Natural killer cell (primary cell): ENCODE data around the gene LCN15. TPM values are rescaled to one million over a fixed set of nuclear protein-coding genes. Genes with fewer than 3 reads are reported as not detected.

Experiments
- ATAC-seq, 3 donors: fragments of 150-1000 bp in 2 of 3; fragments of 200-7000 bp in 1 of 3; cut with Tn5 transposase; 1 replicate in 1 of 3; 2 replicates in 2 of 3; pipeline ENCODE4 v1.10.0; 2021; ENCODE audit warnings: mild to moderate bottlenecking in 2 of 3, moderate library complexity in 2 of 3
- DNase-seq, 2 donors: peaks; one replicate each; pipeline versions ENCODE4 v3.0.0 to v3.0.0-alpha.2; 2013 to 2021; ENCODE audit warnings: mixed read lengths in 1 of 2
- H3K27ac ChIP-seq: one replicate; pipeline ENCODE4 v1.5.1; 2013; ENCODE audit warnings: mild to moderate bottlenecking, low read length
- H3K27me3 ChIP-seq: one replicate; pipeline ENCODE4 v1.6.1; 2013; ENCODE audit warnings: low read length; ENCODE audit not compliant: control insufficient read depth, insufficient read depth
- H3K36me3 ChIP-seq: one replicate; pipeline ENCODE4 v1.6.1; 2013; ENCODE audit warnings: low read length; ENCODE audit not compliant: control insufficient read depth, insufficient read depth
- H3K4me1 ChIP-seq: one replicate; pipeline ENCODE4 v1.6.1; 2013; ENCODE audit warnings: low read length; ENCODE audit not compliant: control insufficient read depth, insufficient read depth
- H3K4me3 ChIP-seq: one replicate; pipeline ENCODE4 v1.5.1; 2013; ENCODE audit warnings: low read length
- H3K9me3 ChIP-seq: one replicate; pipeline ENCODE4 v1.6.1; 2013; ENCODE audit warnings: low read length; ENCODE audit not compliant: control insufficient read depth, insufficient read depth
- H3K27ac Mint-ChIP-seq, 2 donors: one replicate each; pipeline ENCODE4 v1.8.0; 2022; ENCODE audit warnings: mild to moderate bottlenecking in 2 of 2, mixed read lengths in 2 of 2, moderate library complexity in 1 of 2
- H3K27me3 Mint-ChIP-seq, 2 donors: one replicate each; pipeline ENCODE4 v1.8.0; 2022; ENCODE audit warnings: low read depth in 2 of 2, mixed read lengths in 2 of 2
- H3K36me3 Mint-ChIP-seq: one replicate; pipeline ENCODE4 v1.8.0; 2022; ENCODE audit warnings: mixed read lengths
- H3K4me1 Mint-ChIP-seq, 2 donors: one replicate each; pipeline ENCODE4 v1.8.0; 2022; ENCODE audit warnings: mixed read lengths in 2 of 2
- H3K4me3 Mint-ChIP-seq: one replicate; pipeline ENCODE4 v1.8.0; 2022; ENCODE audit warnings: mild to moderate bottlenecking, moderate library complexity, mixed read lengths
- H3K9me3 Mint-ChIP-seq, 2 donors: one replicate each; pipeline ENCODE4 v1.8.0; 2022; ENCODE audit warnings: mixed read lengths in 2 of 2
- WGBS: methylation state at CpG from one replicate; pipeline ENCODE4 v1.1.7; 2013; ENCODE audit warnings: missing lambda C conversion rate; ENCODE audit not compliant: insufficient coverage; 5-methylcytosine and 5-hydroxymethylcytosine counted together
- intact Hi-C: fragments of 100-400 bp; cut with micrococcal nuclease; formaldehyde crosslinking; loops from one replicate; pipeline ENCODE4 v1.14.2; 2022
- total RNA-seq, 4 donors: library from RNA; stranded (reverse); fragments of 120-200 nt in 1 of 4; gene quantifications; one replicate each; pipeline versions ENCODE4 v1.2.3 to v1.2.4, GENCODE V29; 2013 to 2022
- TF ChIP-seq, protein P1 (sequence below): fragments of 200-600 bp; IDR thresholded peaks from one replicate; pipeline ENCODE4 v1.8.0; 2022; ENCODE audit warnings: antibody characterized with exemption

LCN15 gene
- total RNA-seq, 3 donors from 2014 or later (not counting 1 experiment from before 2014, with no cell fraction given): not detected

GRCh38 chr9:136748666-136749611, 15.4 kb downstream of the LCN15 start:
- 47% methylated on average over 21 of the region's 21 CpGs for WGBS
- no peak for ATAC-seq

GRCh38 chr9:136748201-136748600, 16.1 kb downstream of the LCN15 start, which contains the start of gene LCN6:
Gene LCN6, minus strand, starts transcription at chr9:136748525. Its CDS starts 42 bp downstream, at chr9:136748483.
- Mint-ChIP-seq H3K4me1 (no peaks in the 10 kb centered on the region), H3K9me3 (peaks cover 5 to 6% of the 10 kb centered on the region in 2 donors), H3K4me3 (no peak within 1 kb of the TSS), H3K36me3 (no peaks in the 10 kb centered on the region), H3K27me3 (peaks cover 14 to 18% of the 10 kb centered on the region in 2 donors), H3K27ac (no peak within 1 kb of the TSS)
- no peaks in the 10 kb centered on the region for H3K36me3 ChIP-seq
- H3K9me3 ChIP-seq: peaks cover 10% of the 10 kb centered on the region
- no peak within 1 kb of the TSS for H3K4me3 ChIP-seq
- no peak for DNase-seq
- peaks cover 15% of the 10 kb centered on the region for H3K4me1 ChIP-seq
- WGBS: 68% methylated on average over 8 of the region's 8 CpGs
- peaks cover 2% of the 10 kb centered on the region for H3K27me3 ChIP-seq
- peak within 1 kb of the TSS; percentile 46 for H3K27ac ChIP-seq
- TF ChIP-seq, protein P1, sequence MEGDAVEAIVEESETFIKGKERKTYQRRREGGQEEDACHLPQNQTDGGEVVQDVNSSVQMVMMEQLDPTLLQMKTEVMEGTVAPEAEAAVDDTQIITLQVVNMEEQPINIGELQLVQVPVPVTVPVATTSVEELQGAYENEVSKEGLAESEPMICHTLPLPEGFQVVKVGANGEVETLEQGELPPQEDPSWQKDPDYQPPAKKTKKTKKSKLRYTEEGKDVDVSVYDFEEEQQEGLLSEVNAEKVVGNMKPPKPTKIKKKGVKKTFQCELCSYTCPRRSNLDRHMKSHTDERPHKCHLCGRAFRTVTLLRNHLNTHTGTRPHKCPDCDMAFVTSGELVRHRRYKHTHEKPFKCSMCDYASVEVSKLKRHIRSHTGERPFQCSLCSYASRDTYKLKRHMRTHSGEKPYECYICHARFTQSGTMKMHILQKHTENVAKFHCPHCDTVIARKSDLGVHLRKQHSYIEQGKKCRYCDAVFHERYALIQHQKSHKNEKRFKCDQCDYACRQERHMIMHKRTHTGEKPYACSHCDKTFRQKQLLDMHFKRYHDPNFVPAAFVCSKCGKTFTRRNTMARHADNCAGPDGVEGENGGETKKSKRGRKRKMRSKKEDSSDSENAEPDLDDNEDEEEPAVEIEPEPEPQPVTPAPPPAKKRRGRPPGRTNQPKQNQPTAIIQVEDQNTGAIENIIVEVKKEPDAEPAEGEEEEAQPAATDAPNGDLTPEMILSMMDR: no peak
- ATAC-seq: no peak
- intact Hi-C loops: no loop called here

More at GRCh38 chr9:136748666-136749611, 15.4 kb downstream of the LCN15 start:
- intact Hi-C loops: no loop called here
- Mint-ChIP-seq H3K27ac (no peak overlapping the region), H3K36me3 (no peaks in the 10 kb centered on the region), H3K4me1 (no peaks in the 10 kb centered on the region), H3K27me3 (peaks cover 14 to 18% of the 10 kb centered on the region in 2 donors), H3K9me3 (peaks cover 5 to 6% of the 10 kb centered on the region in 2 donors), H3K4me3 (no peak overlapping the region)
- no peak overlapping the region for H3K4me3 ChIP-seq
- peaks cover 10% of the 10 kb centered on the region for H3K9me3 ChIP-seq
- H3K27ac ChIP-seq: peak overlapping the region; percentile 46
- DNase-seq: no peak
- TF ChIP-seq, protein P1: no peak
- H3K27me3 ChIP-seq: no peaks in the 10 kb centered on the region
- peaks cover 15% of the 10 kb centered on the region for H3K4me1 ChIP-seq
- H3K36me3 ChIP-seq: no peaks in the 10 kb centered on the region

GRCh38 chr9:136747161-136748060, 16.9 kb downstream of the LCN15 start:
- TF ChIP-seq, protein P1: no peak
- Mint-ChIP-seq H3K4me1 (no peaks in the 10 kb centered on the region), H3K4me3 (no peak overlapping the region), H3K27ac (no peak overlapping the region), H3K36me3 (no peaks in the 10 kb centered on the region), H3K27me3 (peaks cover 10 to 12% of the 10 kb centered on the region in 2 donors), H3K9me3 (peaks cover under 1 to 5% of the 10 kb centered on the region in 2 donors)
- Histone ChIP-seq H3K9me3 (peaks cover 8% of the 10 kb centered on the region), H3K27me3 (peaks cover 2% of the 10 kb centered on the region), H3K4me1 (peaks cover 21% of the 10 kb centered on the region), H3K36me3 (no peaks in the 10 kb centered on the region), H3K4me3 (no peak overlapping the region), H3K27ac (no peak overlapping the region)
- DNase-seq (no peak), ATAC-seq (no peak)
- 91% methylated on average over 22 of the region's 22 CpGs for WGBS
- intact Hi-C loops: no loop called here
